PC-3 (cell line): ENCODE results near the gene METTL9.

Experiments used
- EZH2 ChIP-seq: fragments of 300-600 bp; sonication (generic); IDR thresholded peaks from one replicate; pipeline ENCODE4 v1.6.1; 2017; ENCODE audit warnings: antibody characterized with exemption, mild to moderate bottlenecking, low read length; ENCODE audit not compliant: unreplicated experiment
- TF ChIP-seq, protein P1 (sequence below): fragments of 300-600 bp; sonication (generic); conservative IDR thresholded peaks from 2 replicates; pipeline ENCODE4 v1.5.1; 2017; ENCODE audit warnings: antibody characterized with exemption, low read depth, mild to moderate bottlenecking, low read length

- TF ChIP-seq, protein P1, sequence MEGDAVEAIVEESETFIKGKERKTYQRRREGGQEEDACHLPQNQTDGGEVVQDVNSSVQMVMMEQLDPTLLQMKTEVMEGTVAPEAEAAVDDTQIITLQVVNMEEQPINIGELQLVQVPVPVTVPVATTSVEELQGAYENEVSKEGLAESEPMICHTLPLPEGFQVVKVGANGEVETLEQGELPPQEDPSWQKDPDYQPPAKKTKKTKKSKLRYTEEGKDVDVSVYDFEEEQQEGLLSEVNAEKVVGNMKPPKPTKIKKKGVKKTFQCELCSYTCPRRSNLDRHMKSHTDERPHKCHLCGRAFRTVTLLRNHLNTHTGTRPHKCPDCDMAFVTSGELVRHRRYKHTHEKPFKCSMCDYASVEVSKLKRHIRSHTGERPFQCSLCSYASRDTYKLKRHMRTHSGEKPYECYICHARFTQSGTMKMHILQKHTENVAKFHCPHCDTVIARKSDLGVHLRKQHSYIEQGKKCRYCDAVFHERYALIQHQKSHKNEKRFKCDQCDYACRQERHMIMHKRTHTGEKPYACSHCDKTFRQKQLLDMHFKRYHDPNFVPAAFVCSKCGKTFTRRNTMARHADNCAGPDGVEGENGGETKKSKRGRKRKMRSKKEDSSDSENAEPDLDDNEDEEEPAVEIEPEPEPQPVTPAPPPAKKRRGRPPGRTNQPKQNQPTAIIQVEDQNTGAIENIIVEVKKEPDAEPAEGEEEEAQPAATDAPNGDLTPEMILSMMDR = no peak
- TF ChIP-seq EZH2 = no peak
These were observed 825 bp downstream of the METTL9 start for GRCh38 chr16:21600031-21600773.
